OCI-LY1 (cell line): ENCODE data around the gene GASK1A.

Experiments used
- EZH2 ChIP-seq: fragments of 200-600 bp; sonication (generic), shearing (Covaris generic); IDR thresholded peaks from 2 replicates; pipeline ENCODE4 v1.8.0; 2017; ENCODE audit warnings: borderline replicate concordance, mixed run types, mild to moderate bottlenecking, antibody characterized with exemption, low read length, moderate library complexity, mixed read lengths
- TF ChIP-seq, protein P1 (sequence below): fragments of 200-600 bp; sonication (generic), shearing (Covaris generic); IDR thresholded peaks from 2 replicates; pipeline ENCODE4 v1.5.1; 2017; ENCODE audit warnings: mild to moderate bottlenecking, antibody characterized with exemption, low read length, moderate library complexity, mixed read lengths

DNA sequence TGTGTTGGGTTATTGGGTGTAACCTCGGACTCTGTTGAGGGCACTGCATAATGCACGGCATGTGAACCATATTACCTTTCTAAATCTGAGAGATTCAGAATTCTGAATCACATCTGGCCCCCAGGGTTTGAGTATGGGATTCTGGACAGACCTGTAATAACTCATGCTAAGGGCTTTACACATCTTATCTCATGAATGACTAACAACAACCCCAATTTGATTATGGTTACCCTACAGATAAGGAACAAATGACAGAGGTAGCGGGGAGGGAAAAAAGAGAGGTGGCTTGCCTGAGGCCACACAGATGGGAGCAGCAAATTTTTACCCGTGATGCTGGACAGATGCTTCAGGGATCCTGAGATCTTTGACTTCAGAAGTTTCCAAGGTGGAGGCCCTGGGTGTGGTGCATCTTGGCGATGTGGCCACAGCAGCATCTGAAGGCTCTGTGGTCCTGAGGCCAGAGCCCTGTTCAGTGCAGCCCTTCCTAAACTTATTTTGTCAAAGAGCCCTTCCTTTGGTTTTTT lies 83.0 kb downstream of the GASK1A start:
- TF ChIP-seq, protein P1, sequence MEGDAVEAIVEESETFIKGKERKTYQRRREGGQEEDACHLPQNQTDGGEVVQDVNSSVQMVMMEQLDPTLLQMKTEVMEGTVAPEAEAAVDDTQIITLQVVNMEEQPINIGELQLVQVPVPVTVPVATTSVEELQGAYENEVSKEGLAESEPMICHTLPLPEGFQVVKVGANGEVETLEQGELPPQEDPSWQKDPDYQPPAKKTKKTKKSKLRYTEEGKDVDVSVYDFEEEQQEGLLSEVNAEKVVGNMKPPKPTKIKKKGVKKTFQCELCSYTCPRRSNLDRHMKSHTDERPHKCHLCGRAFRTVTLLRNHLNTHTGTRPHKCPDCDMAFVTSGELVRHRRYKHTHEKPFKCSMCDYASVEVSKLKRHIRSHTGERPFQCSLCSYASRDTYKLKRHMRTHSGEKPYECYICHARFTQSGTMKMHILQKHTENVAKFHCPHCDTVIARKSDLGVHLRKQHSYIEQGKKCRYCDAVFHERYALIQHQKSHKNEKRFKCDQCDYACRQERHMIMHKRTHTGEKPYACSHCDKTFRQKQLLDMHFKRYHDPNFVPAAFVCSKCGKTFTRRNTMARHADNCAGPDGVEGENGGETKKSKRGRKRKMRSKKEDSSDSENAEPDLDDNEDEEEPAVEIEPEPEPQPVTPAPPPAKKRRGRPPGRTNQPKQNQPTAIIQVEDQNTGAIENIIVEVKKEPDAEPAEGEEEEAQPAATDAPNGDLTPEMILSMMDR, result no peak
- no peak for TF ChIP-seq EZH2
